Adipose tissue (tissue), 3 donors: ENCODE data around the gene DYSF. TPM values are rescaled to one million over a fixed set of nuclear protein-coding genes. Genes with fewer than 3 reads are reported as not detected.

Experiments
- H3K27ac ChIP-seq: one replicate; pipeline ENCODE4 v1.5.1; 2013; ENCODE audit warnings: low read depth, low read length
- WGBS, 3 donors: extraction: QIAGEN DNeasy Blood & Tissue Kit; methylation state at CpG; one replicate each; pipeline ENCODE4 v1.1.7; 2013; 5-methylcytosine and 5-hydroxymethylcytosine counted together
- polyA plus RNA-seq, 3 donors: library from polyadenylated mRNA; stranded (reverse); fragments of 200-250 nt; gene quantifications; one replicate each; pipeline ENCODE4 v1.2.3, GENCODE V29; 2013
- donor health status: healthy with polysubstance abuse.
- donor health status: Bipolar disorder and iron deficiency.
- donor health status: healthy.

Gene DYSF
- polyA plus RNA-seq, 3 donors = 1.5 to 24.0 (median 20.7) TPM

DNA sequence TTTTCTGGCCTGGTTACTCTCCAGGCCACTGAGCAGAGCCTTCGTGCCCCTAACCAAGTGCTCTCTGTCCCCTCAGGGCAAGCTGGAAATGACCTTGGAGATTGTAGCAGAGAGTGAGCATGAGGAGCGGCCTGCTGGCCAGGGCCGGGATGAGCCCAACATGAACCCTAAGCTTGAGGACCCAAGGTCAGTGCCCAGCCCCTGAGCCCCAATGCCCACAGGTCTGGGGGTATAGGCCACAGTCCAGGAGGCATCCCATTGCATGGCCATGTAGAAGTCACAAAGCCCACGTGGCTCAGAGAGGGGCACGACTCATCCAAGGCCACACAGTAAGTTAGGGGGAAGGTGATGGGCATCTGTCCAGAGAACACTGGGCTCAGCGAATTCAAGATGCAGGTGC lies 227.6 kb downstream of the DYSF start:
- 76 to 93% (median 93%) methylated on average over 6 of the region's 6 CpGs for WGBS, 3 donors
- H3K27ac ChIP-seq = no peak overlapping the region

- 84 to 94% (median 94%) methylated on average over 5 of the region's 5 CpGs for WGBS, 3 donors
- H3K27ac ChIP-seq = no peak overlapping the region
Measured at GRCh38 chr2:71681626-71682025, 228.3 kb downstream of the DYSF start.

DNA sequence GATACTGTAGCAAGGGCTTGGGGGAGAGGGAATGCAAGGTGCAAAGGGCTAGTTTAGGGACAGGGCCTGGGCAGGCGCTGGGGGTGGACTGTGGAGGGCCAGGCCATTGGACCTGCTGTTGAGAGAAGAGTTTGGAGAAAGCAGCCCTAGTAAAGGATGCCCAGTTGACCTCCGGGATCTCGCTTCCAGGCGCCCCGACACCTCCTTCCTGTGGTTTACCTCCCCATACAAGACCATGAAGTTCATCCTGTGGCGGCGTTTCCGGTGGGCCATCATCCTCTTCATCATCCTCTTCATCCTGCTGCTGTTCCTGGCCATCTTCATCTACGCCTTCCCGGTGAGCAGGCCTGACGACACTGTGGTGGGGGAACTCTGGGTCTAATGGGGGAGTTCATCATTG lies 229.0 kb downstream of the DYSF start:
- no peak overlapping the region for H3K27ac ChIP-seq
- 89 to 97% (median 95%) methylated on average over 11 of the region's 11 CpGs for WGBS, 3 donors

GRCh38 chr2:71683070-71683469 lies 229.7 kb downstream of the DYSF start:
- 67 to 76% (median 72%) methylated on average over 6 of the region's 6 CpGs for WGBS, 3 donors
- H3K27ac ChIP-seq = no peak overlapping the region

DNA sequence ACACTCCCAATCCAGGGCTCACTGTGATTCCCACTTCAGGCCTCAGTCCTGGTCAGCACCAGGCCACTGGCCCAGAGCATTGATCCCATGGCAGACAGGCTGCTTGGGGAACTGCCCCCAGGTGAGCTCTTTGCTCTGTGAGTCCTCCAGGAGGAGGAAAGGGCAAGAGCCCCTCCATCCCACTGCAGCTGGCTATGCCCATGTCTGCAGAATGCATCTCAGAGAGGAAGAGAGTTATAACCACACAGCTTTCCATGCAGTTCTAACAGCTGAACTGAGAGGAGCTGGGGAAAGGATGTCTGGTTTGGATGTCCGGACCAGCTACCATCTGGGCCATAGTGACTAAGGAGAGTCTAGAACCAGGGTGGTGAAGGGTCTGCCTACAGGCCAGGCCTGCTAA lies 230.3 kb downstream of the DYSF start:
- H3K27ac ChIP-seq = no peak overlapping the region
- 93 to 100% (median 100%) methylated on average over 1 of the region's 1 CpG for WGBS, 3 donors

GRCh38 chr2:71684226-71685072 lies 231.1 kb downstream of the DYSF start:
- H3K27ac ChIP-seq = no peak overlapping the region
- 89 to 91% (median 90%) methylated on average over 13 of the region's 13 CpGs for WGBS, 3 donors

DNA sequence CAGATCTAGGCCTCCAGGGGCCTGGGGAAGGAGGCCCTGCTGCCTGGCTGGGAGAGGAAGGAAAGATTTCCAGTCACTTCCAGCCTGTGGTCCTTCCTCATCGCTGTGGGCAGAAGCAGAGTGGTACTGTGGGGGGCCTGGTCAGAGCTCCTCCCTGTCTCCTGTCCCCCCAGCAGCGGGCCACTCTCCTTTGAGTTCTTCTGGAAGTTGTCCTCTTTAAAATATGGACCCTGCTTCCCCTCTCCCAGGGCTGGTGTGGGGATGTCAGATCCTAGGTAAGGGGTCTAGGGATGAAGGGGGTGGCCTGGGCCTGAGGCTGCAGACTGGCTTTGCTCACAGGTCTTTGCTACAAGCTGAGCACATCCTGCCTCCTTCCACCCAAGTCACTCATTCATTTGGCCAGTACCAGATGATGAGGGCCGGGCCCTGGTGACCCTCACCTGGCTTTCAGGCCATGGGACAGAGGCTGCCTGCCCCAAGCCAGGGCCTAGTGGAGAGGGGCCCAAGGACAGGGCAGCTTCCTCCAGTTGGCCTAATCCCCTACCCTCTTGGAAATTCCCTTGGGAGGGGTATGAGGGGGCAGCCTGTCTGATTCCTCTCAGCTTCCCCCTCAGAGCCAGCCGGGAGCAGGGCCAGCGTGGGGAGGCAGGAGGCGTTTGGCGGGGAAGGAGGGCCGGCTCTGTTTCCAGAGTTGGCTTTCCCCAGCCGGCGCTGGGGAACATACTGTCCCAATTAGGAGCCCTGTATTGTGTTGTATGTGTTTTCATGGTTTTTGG lies 231.9 kb downstream of the DYSF start:
- WGBS, 3 donors = 89 to 91% (median 91%) methylated on average over 10 of the region's 10 CpGs

DNA sequence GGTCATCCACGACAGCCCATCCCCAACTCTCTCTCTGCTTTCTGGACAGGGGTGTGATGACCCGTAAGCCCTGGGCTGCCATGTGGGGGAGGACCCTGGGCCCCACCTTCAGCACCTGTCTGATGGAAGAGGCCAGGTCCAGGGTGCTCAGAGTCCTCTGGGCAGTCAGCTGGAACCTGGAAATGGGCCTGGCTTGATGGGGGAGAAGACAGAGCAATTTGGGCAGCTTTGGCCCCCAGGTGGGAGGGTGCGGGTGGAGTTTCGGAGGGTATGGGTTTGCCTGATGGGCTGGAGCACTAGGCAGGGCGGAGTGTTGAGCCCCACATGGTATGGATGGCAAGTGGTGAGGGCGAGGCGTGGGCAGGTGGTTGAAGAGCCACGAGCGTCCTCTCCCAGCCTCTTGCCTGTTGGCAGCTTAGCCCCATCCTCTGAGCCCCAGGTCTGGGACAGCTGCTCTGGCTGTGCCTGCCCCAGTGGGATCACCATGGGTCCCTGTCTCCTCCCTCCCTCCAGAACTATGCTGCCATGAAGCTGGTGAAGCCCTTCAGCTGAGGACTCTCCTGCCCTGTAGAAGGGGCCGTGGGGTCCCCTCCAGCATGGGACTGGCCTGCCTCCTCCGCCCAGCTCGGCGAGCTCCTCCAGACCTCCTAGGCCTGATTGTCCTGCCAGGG lies 232.7 kb downstream of the DYSF start:
- WGBS, 3 donors = 94 to 99% (median 95%) methylated on average over 13 of the region's 13 CpGs
- no peak overlapping the region for H3K27ac ChIP-seq

More for the DNA sequence above, 231.9 kb downstream of the DYSF start:
- no peak overlapping the region for H3K27ac ChIP-seq

DNA sequence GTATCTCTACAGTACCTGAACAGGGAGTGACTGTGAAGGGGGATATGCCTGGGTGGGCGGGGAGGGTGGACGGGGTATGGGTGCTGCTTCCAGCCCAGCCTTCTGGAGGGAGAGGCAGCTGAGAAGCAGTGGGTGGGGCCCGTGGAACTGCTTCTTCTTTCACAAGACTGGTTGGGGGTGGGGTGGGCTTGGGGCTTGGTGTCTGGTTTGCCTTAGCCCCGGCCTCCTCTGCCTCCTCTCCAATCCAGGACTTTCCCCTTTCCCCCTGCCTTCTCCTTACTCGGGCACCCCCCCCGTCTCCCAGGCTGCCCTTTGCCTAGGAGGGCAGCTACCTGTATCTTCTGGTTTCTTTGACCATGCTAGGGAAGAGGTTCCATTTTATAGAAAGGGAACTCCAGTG lies 233.4 kb downstream of the DYSF start:
- WGBS, 3 donors = 89 to 91% (median 89%) methylated on average over 6 of the region's 6 CpGs
- H3K27ac ChIP-seq = no peak overlapping the region

- no peak overlapping the region for H3K27ac ChIP-seq
- 87 to 91% (median 89%) methylated on average over 10 of the region's 10 CpGs for WGBS, 3 donors
Measured at GRCh38 chr2:71687412-71687811, 234.1 kb downstream of the DYSF start.

DNA sequence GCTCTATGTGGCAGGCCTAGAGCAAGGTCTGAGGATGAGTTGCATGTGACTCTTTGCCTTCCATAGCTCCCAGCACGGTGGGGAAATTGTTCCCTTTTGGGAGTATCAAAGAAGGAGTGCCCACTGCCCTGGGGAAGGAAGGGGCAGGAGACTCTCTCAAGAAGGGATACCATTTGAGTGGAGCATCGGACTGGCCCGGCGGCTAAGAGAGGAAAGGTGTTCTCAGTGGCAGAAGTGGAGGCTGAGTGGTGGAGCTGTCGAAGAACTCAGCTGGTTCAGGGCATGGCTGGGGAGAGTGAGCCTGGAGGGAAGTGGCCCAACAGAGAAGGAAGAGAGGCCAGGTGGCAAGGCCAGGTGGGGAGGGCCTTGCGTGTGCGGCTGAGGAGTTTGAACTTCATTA lies 235.2 kb downstream of the DYSF start:
- 84 to 94% (median 89%) methylated on average over 7 of the region's 7 CpGs for WGBS, 3 donors

GRCh38 chr2:71689393-71689792 lies 236.0 kb downstream of the DYSF start:
- WGBS, 3 donors = 52 to 80% (median 73%) methylated on average over 2 of the region's 2 CpGs

More for the DNA sequence above, 235.2 kb downstream of the DYSF start:
- no peak overlapping the region for H3K27ac ChIP-seq

DNA sequence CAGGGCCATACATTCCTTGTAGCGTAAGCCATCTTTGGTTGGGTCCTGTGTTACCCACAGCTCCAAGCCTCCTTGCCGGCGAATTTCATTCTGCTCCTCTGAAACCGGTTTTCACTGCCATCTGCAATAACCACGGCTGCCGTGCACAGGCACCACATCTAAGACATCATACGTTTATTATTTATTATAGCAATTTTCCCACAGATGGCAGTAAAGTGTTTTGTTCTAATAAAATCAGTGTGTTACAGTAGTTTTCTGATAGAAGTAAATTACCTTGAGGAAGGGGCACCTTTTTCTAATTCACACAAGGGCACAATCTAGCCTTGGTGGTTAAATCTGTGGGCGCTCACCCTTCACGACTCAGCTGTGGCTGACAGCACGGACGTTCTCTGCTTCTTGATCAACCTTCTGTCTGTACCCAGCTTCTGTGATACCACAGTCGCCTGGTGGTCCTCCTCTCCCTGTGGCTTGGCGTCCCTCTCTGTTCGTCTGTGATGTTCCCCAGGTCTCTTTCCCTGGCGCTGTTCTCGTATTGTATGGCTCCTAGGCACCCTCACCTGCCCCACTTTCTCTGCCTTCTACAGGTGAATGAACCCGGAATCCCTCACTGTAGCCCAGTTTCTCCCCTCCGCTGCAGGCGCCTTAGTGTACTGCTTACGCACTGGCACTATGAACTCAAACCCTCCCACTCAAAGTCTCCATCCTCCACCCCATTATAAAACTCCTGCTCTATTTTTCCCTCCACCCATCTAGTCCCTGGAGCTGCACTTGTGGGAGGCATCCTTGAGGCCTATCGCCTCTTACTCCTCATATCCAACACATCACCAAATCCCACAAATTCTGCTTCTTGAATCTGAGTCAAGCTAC lies 236.8 kb downstream of the DYSF start:
- no peak overlapping the region for H3K27ac ChIP-seq
- WGBS, 3 donors = 87 to 91% (median 89%) methylated on average over 21 of the region's 21 CpGs

More at GRCh38 chr2:71689393-71689792, 236.0 kb downstream of the DYSF start:
- H3K27ac ChIP-seq = no peak overlapping the region

GRCh38 chr2:71690876-71691475 lies 237.6 kb downstream of the DYSF start:
- no peak overlapping the region for H3K27ac ChIP-seq
- 67 to 85% (median 81%) methylated on average over 12 of the region's 12 CpGs for WGBS, 3 donors

GRCh38 chr2:71691747-71692441 lies 238.5 kb downstream of the DYSF start:
- WGBS, 3 donors = 53 to 61% (median 58%) methylated on average over 24 of the region's 24 CpGs
- H3K27ac ChIP-seq = no peak overlapping the region

GRCh38 chr2:71692621-71693277 lies 239.4 kb downstream of the DYSF start:
- no peak overlapping the region for H3K27ac ChIP-seq
- 75 to 87% (median 83%) methylated on average over 10 of the region's 10 CpGs for WGBS, 3 donors
